AG10803 (cell line): ENCODE measurements around the gene CDA.

Experiments used
- DNase-seq: peaks from one replicate; pipeline ENCODE4 v3.0.0; 2010; ENCODE audit warnings: low read depth
- H3K4me3 ChIP-seq: 2 replicates; pipeline ENCODE4 v1.5.1; 2011; ENCODE audit warnings: mild to moderate bottlenecking, low read length, control low read depth
- CTCF ChIP-seq: conservative IDR thresholded peaks from 2 replicates; pipeline ENCODE4 v1.5.1; 2011; ENCODE audit warnings: mild to moderate bottlenecking, low read length, control low read depth, inconsistent platforms

Gene CDA

GRCh38 chr1:20573987-20574386 lies 14.9 kb upstream of the CDA start:
- H3K4me3 ChIP-seq: no peak overlapping the region
- TF ChIP-seq CTCF: no peak
- no peak for DNase-seq

- peak; percentile 75 for DNase-seq
- peak; percentile 81 for TF ChIP-seq CTCF
- H3K4me3 ChIP-seq: no peak overlapping the region
These were observed 14.0 kb upstream of the CDA start for GRCh38 chr1:20574686-20575540.

DNA sequence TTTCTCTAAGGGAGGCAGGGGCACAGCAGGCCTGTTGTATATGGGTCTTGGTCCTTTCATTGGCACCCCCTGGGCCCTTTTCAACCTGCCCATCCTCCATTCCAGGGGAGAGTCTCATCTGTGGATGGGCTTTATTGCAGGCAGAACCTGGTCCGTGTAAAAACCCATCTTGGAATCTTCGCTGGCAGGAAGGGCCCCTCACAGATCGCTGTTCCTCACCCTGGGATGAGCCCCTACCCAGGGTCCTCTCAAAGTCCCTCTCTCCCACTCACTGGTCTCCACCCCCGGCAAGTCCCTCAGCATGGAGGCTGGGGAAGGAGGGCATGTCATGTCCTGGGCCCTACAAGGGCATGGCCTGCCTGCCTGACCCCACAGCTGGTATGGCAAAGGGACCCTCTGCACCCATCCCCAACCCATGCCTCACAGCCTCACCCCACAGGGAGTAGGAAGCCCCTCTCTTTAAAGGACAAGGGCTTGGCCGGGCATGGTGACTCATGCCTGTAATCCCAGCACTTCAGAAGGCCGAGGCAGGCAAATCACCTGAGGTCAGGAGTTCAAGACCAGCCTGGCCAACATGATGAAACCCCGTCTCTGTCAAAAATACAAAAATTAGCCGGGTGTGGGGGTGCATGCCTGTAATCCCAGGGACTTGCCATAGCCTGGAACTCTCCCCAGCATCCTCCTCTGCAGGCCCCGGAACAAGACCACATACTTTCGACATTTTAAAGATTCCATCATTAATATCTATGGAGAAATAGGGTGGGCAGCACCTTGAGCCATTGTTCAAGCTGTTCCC lies 13.2 kb upstream of the CDA start:
- no peak for TF ChIP-seq CTCF
- H3K4me3 ChIP-seq: no peak overlapping the region
- no peak for DNase-seq

DNA sequence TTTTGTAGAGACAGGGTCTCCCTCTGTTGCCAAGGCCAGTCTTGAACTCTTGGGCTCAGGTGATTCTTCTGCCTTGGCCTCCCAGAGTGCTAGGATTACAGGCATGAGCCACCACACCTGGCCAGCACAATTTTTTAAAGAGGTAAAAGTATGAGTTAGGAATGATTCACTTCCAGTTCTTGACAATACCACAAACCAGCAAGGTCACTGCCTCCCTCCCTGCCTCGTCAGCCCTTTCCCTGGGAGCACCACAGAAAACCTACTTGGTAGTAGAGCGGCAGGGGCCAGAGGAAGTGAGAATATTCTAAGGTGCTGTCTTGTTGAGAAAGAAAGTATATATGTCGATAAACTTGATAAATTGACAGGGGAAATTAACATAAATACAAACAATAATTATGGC lies 10.8 kb upstream of the CDA start:
- DNase-seq: no peak
- H3K4me3 ChIP-seq: no peak overlapping the region
- no peak for TF ChIP-seq CTCF

DNA sequence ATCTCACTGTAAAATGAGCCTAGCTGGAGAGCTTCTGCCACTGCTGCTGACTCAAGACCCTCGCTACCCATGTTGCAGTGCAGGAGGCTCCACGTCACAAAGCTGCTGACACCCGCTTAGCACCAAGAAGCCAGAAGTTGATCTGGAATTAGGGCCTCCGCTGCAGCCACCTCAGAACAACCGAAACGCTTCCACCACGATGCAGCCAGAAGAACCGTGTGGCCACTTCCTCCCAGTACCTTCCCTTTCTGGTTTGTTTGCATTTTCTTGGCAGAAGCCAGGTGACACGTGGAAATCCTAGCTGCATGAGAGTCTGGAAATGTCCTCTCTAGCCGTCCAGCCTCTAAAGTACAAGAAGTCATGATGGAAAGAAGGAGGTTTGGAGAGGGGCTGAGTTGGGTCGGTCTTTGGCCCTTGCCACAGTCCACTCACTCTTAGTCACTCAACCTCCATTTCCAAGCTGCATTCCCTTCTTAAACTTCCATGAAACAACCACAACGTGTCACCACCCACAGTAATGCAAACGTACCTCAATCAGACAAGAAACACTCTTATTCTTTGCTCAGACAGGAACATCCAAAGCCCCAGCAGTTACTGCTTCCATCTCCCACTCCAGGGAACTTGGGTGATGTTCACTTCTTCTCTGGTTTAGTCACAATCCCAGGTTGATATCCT lies 10.0 kb upstream of the CDA start:
- TF ChIP-seq CTCF: no peak
- H3K4me3 ChIP-seq: no peak overlapping the region
- DNase-seq: no peak

GRCh38 chr1:20584890-20585289 lies 4.0 kb upstream of the CDA start:
- no peak overlapping the region for H3K4me3 ChIP-seq
- TF ChIP-seq CTCF: no peak
- no peak for DNase-seq
